CD4-positive, alpha-beta T cell treated with Interleukin-21 for 1 hour (primary cell): ENCODE measurements around the gene DDX49.
"Not testable (repeated sequence)": the region's sequence is repeated elsewhere in the genome, so short reads cannot be mapped to it uniquely, and the experiment has no call there.

Experiments
- DNase-seq: peaks from one replicate; pipeline ENCODE4 v3.0.0-alpha.2; 2020

Gene DDX49

GRCh38 chr19:18896421-18896841 is 23.1 kb upstream of the DDX49 start:
- DNase-seq = no peak

DNA sequence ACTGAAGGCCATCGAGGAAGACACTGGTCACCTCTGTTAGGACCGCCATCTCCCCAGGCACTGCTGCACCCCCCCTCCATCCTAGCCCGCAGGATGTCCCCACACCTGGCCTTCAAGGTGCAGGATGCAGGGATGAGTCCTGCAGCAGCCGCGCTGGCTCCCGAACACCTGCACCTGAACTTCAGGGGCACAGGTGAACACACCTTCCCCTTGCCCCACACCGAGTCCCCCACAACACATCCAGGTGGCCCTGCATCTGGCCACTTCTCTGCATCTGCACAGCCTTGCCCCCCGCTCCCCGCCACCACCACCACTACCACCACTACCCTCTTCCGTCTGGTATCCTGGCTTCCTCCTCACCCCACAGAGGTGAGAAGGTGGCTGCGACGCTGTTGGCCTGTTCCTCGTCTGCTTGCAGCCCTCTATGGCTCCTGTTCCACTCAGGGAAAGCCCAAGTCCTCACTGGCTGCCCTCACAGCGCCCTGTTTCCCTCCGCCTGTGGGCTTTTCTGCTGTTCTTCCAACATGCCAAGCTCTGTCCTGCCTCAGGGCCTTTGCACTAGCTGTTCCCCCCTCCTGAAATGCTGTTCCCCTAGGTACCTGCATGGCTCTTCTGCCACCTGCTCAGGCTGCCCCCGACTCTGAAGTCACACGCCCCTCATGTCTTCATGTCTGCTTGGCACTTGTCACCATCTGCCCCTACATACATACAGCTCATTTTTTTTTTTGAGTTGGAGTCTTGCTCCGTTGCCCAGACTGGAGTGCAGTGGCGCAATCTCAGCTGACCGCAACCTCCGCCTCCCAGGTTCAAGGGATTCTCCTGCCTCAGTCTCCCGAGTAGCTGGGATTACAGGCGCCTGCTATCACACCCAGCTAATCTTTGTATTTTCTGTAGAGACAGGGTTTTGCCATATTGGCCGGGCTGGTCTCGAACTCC is 22.2 kb upstream of the DDX49 start:
- DNase-seq = no peak

DNA sequence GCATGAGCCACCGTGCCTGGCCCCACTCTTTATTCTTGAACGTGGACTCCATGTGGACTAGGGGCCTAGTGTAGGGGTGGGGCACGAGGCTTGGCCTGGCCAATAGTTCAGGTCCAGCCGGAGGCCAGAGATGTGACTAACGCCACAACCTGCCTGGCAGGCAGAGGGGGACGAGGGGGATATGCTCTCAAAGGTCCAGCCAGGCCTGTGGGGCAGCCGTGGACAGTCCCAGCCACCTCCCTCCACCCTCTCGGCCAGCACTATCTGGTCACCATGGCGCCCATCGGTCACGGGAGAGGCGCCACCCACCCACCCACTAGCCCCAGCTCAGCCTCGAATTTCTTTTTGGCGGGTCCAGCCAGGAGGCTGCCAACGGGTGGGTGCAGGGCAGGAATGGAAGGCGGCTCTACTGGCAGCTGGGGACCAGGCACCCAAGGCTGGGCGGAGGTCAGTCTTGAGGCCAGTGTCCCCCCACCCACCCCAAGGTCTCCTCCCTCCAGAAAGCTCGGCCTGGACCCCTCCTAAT is 21.4 kb upstream of the DDX49 start:
- no peak for DNase-seq

- no peak for DNase-seq
Observed at GRCh38 chr19:18898607-18899408, 20.7 kb upstream of the DDX49 start.

- DNase-seq = no peak
Observed at GRCh38 chr19:18899624-18900560, 19.6 kb upstream of the DDX49 start.

- DNase-seq = no peak
Observed at GRCh38 chr19:18900700-18901481, 18.6 kb upstream of the DDX49 start.

DNA sequence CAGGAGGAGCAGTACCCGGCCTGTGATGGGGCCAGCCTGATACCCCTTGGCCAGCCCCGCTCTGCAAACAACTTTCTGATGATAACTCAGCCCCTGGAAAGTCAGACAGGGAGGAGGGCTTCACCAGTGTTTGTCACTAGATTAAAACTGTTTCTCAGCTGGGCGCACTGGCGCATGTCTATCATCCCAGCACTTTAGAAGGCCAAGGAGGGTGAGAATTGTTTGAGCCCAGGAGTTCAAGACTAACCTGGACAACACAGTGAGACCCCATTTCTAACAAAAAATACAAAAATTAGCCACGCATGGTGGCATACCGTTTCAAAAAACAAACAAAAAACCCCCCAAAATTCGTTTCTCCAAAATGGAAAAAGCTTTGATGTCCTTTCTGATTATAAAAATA is 18.0 kb upstream of the DDX49 start:
- DNase-seq = no peak

- not testable (repeated sequence) for DNase-seq
Observed at GRCh38 chr19:18902519-18902918, 17.0 kb upstream of the DDX49 start.

- no peak for DNase-seq
Observed at GRCh38 chr19:18903156-18904037, 16.1 kb upstream of the DDX49 start.

- DNase-seq = no peak
Observed at GRCh38 chr19:18904334-18905057, 15.0 kb upstream of the DDX49 start.

DNA sequence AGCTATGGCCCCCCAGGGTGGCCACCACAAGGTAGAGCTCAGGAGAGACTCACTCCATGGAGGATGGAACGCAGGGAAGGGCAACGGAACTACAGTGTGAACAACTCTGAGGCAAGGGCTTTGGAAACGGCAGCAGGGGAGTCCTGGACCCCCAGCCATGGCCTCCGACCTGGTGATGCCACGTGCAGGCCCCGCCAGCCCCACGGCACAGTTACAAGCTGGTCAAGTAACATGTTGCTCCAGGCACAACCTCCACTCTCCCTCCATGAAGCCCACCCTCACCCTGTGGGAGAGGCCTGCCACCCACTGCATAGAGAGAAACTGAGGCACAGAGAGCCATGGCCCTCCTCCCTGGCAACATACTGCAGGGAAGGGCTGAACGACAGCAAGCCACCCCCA is 14.5 kb upstream of the DDX49 start:
- no peak for DNase-seq

DNA sequence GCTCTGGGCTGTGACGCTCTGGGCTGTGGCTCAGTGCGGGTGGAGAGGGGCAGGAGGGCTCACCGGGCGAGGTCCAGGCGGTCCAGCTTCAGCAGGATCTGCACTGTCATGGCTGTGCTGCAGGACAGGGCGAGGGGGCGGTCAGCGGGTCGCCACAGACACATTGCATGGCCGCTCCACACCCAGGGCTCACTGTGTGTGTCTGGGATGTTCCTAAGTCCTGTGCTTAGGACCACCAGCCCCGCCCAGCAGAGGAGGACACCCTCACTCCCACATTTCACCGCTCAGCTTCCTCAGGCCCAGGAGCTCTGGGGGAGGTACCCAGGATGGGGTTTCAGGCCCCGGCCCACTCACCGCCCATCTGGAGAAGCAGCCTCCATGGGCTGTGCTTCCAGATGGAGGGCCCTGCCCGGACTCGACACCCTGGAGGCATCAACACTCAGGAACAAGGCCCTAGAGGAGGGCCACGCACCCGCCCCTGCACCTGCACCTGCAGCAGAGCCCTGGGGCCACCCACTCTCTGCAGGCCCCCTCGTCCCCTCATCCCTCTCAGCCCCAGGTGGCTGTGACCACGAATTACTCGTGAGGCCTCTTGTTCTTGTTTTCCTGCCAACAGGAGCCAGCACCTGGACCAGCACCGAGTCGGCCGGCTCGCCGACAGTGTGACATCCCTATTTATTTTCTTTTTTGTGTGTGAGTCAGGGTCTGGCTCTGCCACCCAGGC is 13.8 kb upstream of the DDX49 start:
- no peak for DNase-seq

GRCh38 chr19:18906605-18907519 is 12.7 kb upstream of the DDX49 start:
- no peak for DNase-seq

- no peak for DNase-seq
Observed at GRCh38 chr19:18908917-18909619, 10.4 kb upstream of the DDX49 start.

DNA sequence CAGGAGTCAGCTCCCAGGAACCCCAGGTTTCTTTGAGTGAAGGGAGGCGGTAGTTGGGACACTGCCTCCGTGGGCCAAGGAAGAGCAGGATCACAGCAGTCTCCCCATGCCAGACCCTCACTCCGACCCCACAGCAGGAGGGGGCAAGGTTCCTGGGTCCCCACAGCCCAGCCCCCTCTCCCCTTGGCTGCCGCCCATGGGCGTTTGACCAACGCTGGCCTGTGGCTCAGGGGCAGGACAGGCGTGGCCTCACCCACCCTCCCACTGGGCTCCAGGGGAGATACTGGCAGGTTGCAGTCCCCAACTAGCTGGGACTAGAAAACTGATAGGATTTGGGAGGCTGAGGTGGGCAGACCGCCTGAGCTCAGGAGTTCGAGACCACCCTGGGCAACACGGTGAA is 9.5 kb upstream of the DDX49 start:
- DNase-seq = no peak

- DNase-seq = no peak
Observed at GRCh38 chr19:18910801-18911436, 8.6 kb upstream of the DDX49 start.

- no peak for DNase-seq
Observed at GRCh38 chr19:18912933-18913332, 6.6 kb upstream of the DDX49 start.
